ENCODE data around the gene EML5. TPM values are rescaled to one million over a fixed set of nuclear protein-coding genes. Genes with fewer than 3 reads are reported as not detected.

Gene EML5
- total and polyA plus RNA-seq, 2 of the 13 experiments (the other 11 are each of a cell fraction or from before 2014, with no cell fraction given) = 0.11 TPM; not detected in 1

DNA sequence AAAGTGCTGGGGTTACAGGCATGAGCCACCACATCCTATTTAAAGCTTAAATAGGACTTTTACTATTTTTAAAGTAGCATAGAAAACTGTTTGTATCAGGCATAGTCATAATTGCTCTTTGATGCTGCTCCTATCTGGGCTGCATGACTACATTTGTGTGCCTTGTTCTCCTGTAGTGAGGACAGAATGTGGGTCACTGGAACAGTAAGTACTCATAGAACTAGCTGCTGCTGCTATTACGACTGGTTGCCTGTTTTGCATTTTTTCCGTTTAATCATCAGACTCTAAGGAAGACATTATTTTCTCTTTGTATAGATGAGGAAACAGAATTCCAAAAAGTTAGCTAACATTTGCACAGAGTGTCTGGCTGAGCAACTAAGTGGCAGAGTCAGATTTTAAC lies 187.2 kb downstream of the EML5 start (continued):
- TF ChIP-seq E2F5 (CRISPR knock-in tag; conservative IDR thresholded peaks at IDR 0.05) (no peak), STAG1 (CRISPR knock-in tag; IDR thresholded peaks at IDR 0.05) (no peak), ATF4 (CRISPR knock-in tag; IDR thresholded peaks at IDR 0.05) (no peak)

GRCh38 chr14:88604212-88604611 lies 188.5 kb downstream of the EML5 start:
- Histone ChIP-seq H3K36me3 (replicated peaks in 1 of 2; ENCODE audit: control insufficient read depth in 1 of 2, insufficient read depth in 2 of 2, low read length in 2 of 2) (peaks cover 37 to 95% of the 10 kb centered on the region in 2 experiments), H3K9ac (ENCODE audit: insufficient read depth, low read depth, low read length) (no peak overlapping the region), H3K4me3 (replicated peaks in 1 of 3; ENCODE audit: insufficient read depth in 1 of 3, low read depth in 2 of 3, low read length in 3 of 3) (no peak overlapping the region), H3K4me2 (ENCODE audit: low read depth, low read length) (no peak overlapping the region), H2AFZ (ENCODE audit: low read length) (no peak overlapping the region), H3K27ac (ENCODE audit: extremely low read length, insufficient read depth, low read length) (no peak overlapping the region), H3K9me3 (ENCODE audit: low read length) (no peaks in the 10 kb centered on the region), H4K20me1 (ENCODE audit: insufficient read depth, low read length) (no peaks in the 10 kb centered on the region), H3K79me2 (ENCODE audit: insufficient read depth, low read length) (no peaks in the 10 kb centered on the region), H3K4me1 (ENCODE audit: insufficient read depth, low read length) (no peaks in the 10 kb centered on the region), H3K27me3 (ENCODE audit: control insufficient read depth in 1 of 2, insufficient read depth in 2 of 2, low read length in 2 of 2) (no peaks in the 10 kb centered on the region)
- POLR2A ChIA-PET = no interaction called here
- intact Hi-C loops (cut with micrococcal nuclease; ENCODE audit: unreplicated experiment) = no loop called here
- TF ChIP-seq ETS1 (CRISPR knock-in tag; IDR thresholded peaks at IDR 0.05) (no peak), SMAD3 (CRISPR knock-in tag; IDR thresholded peaks at IDR 0.05) (no peak), ZNF451 (CRISPR knock-in tag; IDR thresholded peaks at IDR 0.05) (no peak), TAF15 (IDR thresholded peaks at IDR 0.05; ENCODE audit: low read depth, low read length, poor library complexity, severe bottlenecking) (no peak), MTF2 (CRISPR knock-in tag; IDR thresholded peaks at IDR 0.05; ENCODE audit: borderline replicate concordance) (no peak), ZMYM4 (CRISPR knock-in tag; IDR thresholded peaks at IDR 0.05) (no peak), ZNF883 (CRISPR knock-in tag; IDR thresholded peaks at IDR 0.05; ENCODE audit: not compliant biosample characterization) (no peak), HMG20A (CRISPR knock-in tag; IDR thresholded peaks at IDR 0.05; ENCODE audit: borderline replicate concordance) (no peak), ISX (CRISPR knock-in tag; conservative IDR thresholded peaks at IDR 0.05) (no peak), ZNF343 (CRISPR knock-in tag; IDR thresholded peaks at IDR 0.05) (no peak)
- FAIRE-seq (no peak), ATAC-seq (no peak), DNase-seq (ENCODE audit: low spot score) (no peak)
- in situ Hi-C loops (cut with HindIII; ENCODE audit: extremely low pct_ligation_motif_present, low pct_unique_long_range_greater_than_20kb) = no loop called here
- CTCF ChIA-PET (ENCODE audit: low intra/inter-chr PET ratio, low total read pairs) = no interaction called here
- no TSS peak for BruUV-seq (replicated peaks)
